GM19324 (cell line): ENCODE measurements around the gene EVL.

Source experiments
- ATAC-seq: cut with Tn5 transposase; IDR thresholded peaks from one replicate; pipeline ENCODE4 v1.9.1; 2021; ENCODE audit warnings: mild to moderate bottlenecking, moderate library complexity; ENCODE audit not compliant: unreplicated experiment, low FRiP score

Gene EVL

GRCh38 chr14:100122481-100123223 is 57.4 kb downstream of the EVL start:
- no peak for ATAC-seq

- no peak for ATAC-seq
Observed at GRCh38 chr14:100123618-100124017, 58.4 kb downstream of the EVL start.

DNA sequence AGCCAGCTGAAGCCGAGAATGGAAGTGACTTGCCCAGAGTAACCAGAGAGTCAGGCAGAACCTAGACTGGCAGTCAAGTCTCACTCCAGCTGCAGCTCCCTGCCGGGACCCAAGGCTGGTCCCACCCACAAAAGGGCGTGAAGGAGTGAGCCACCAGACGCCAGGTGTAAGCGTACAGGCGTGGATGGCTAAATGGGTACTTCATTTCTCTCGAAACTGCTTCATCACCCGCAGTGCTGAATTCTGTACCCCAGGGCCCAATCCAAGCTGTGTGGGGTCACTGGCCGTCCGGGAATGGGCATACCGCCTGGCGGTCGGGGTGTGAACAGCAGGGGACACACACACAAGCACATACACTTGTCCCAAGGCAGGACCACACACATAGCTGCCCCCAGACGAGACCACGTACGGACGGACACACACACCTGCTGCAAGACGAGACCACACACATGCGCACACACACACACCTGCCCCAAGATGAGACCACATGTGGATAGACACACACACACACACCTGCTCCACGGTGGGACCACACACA is 59.4 kb downstream of the EVL start:
- no peak for ATAC-seq

DNA sequence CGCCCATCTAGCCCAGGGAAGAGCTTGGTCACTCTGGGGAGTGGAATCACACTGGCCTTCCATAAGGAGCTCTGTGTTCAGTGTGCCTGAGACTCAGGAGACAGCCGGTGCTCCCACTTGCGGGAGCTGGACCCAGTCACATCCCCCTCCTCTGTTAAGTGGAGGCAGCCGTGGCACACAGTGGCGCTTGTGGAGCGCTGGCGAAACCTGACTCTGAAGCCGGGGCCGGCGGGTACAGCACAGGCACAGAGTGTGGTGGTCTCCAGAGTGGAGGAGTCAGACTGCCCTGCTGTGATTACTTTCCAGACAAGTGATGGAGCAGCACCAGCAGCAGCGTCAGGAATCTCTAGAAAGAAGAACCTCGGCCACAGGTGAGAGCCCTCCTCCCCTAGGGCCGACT is 61.2 kb downstream of the EVL start:
- no peak for ATAC-seq

- no peak for ATAC-seq
Observed at GRCh38 chr14:100127853-100128455, 62.7 kb downstream of the EVL start.

DNA sequence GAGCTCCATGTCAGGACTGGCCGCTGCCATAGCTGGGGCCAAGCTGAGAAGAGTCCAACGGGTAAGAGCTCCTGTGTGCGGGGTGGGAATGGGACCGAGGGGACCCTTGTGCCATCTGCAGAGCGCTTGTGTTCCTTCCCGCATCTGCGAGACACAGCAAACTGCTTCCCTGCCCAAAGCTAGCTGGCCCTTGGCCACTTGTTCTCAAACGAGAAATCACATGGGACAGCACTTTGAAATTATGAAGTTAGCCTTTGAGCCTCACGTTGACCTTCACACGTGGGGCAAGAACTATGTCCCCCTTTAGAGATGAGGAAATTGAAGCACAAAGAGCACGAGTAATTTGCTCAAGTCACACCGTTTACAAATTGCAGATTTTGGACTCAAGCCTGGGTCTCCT is 63.5 kb downstream of the EVL start:
- no peak for ATAC-seq

DNA sequence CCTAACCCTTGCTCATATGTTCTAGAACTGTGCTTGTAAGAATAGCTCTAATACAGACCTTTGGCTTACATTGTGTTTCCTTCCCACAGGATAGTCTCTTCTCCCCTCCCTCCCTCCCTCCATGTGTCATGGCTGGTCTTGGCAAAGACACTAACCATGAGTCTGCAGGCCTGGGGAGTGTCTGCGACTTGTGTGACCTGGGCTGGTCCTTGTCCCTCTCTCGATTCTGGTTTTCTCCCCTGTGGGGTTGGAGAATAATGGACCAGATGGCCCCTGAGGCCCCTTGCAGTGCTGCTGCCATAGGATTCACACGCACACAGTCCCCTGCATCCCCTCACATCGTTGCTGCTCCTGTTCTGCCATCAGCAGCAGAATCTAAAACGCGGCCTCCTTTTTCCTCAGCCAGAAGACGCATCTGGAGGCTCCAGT is 64.0 kb downstream of the EVL start:
- ATAC-seq: no peak

GRCh38 chr14:100130521-100130920 is 65.3 kb downstream of the EVL start:
- no peak for ATAC-seq

DNA sequence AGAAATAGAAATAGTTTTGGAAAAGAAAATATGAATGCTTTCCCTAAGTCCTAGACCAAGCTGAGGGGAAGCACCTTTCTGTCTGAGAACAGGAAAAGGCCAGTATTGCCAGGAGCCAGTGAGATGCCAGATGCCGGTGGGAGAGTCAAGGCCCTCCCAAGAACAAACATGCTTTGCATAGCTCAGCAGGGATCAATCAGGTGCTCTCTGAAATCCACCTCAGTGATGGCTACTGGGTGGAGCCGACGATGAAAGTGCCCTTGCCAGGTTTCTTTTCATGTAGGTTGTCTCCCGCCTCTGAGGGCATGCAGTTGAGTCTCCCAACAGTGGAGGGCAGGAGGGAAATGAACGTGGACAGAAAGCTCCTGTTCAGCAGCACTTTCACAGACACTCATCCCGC is 66.0 kb downstream of the EVL start:
- ATAC-seq: no peak

DNA sequence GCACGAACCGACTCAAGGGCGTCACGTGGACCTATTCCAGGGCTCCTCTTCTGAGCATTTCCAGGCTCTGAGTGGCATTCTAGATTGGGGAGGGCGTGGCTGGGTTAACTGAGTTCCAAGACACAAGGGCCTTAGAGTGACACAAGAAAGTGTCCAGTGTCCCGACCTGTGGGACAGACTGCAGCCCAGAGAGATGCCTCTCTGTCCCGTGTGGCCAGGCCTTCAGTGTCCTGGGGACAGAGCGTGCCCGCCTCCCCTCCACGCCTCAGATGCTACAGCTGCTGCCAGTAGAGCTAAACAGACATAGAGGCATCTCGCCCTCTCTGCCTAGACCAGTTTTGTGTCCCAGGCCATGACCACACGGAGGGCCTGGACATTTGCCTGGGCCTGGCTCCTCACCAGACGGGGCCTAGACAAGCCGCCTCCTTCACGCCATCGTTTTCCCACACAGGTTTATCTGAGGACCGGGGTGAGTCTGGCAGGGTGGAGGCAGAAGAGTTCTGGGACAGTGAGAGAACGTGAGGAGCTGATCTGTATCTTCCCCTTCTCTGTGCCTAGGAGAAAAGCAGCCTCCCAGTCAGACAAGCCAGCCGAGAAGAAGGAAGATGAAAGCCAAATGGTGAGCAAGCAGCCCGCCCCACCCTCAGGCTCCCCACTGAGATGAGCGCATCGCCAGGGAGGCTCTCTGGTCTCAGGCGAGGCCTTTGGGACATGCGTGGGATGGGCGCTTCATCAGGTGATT is 67.1 kb downstream of the EVL start:
- no peak for ATAC-seq

DNA sequence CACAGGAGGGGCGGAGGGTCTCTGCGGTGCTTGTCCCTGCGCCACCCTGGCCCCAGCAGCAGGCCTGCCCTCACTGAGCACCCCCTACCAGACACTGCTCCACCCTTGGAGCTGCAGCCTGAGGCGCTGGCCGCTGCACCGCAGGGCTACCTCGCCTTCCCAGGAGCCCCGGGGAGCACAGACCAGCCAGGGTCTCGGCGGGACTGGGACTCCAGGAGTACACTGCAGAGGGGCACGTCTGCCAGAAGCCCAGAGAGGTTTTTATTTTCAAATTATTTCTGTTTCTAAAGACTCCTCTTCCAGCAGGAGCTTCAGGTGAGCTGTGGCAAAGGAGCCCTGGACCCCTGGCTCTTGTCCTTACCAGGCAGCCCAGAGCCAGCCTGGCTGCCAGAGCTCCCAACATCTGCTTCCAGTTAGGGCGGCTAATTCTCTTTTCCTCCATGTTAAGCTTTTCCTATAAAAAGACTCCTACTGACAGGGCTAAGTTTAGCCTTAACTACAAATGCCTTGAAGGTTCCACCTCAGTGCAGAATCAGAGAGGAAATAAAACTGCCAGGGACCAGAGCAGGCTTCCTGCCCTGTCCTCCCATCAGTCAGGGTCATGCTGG is 67.8 kb downstream of the EVL start:
- no peak for ATAC-seq

DNA sequence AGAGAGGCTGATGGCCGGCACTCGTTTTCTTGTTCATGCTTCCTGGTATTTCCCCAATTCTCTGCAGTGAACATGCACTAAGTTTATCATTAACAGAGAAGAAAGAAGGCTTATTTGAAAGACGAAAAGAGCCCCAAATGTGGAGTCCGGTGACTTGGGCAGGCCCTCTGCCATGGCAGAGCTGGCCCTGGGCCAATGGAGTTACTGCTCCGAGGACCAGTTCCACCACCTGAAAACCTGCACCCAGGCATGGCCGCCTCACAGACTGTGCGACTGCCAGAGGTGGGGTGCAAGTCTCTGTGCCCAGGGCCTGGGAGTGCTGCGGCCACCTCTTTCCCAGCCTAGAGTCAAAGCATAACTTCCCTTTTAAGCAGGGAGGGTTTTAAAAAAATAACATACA is 69.4 kb downstream of the EVL start:
- ATAC-seq: no peak

DNA sequence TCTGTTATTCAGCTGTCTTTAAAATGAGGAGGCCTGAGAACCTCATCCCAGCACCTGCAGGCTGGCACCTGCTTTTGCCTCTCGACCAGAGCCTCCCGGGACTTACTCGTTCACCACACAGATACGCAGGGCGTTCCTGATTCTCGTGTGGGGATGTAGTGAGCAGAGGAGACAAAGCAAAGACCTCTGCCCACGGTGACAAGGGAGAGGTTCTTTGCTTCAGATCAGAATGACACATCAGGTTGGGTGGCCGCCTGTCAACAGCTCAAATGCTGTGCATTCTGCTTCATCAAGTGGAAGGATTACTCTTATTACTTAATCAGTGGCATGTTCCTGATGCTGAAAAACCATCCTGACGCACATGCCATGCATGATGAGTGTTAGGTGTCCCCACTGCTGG is 69.9 kb downstream of the EVL start:
- no peak for ATAC-seq

- ATAC-seq: no peak
Observed at GRCh38 chr14:100135784-100136183, 70.6 kb downstream of the EVL start.

- ATAC-seq: no peak
Observed at GRCh38 chr14:100137173-100137572, 72.0 kb downstream of the EVL start.

- ATAC-seq: no peak
Observed at GRCh38 chr14:100138082-100138787, 73.0 kb downstream of the EVL start.

- ATAC-seq: no peak
Observed at GRCh38 chr14:100138955-100139354, 73.7 kb downstream of the EVL start.

DNA sequence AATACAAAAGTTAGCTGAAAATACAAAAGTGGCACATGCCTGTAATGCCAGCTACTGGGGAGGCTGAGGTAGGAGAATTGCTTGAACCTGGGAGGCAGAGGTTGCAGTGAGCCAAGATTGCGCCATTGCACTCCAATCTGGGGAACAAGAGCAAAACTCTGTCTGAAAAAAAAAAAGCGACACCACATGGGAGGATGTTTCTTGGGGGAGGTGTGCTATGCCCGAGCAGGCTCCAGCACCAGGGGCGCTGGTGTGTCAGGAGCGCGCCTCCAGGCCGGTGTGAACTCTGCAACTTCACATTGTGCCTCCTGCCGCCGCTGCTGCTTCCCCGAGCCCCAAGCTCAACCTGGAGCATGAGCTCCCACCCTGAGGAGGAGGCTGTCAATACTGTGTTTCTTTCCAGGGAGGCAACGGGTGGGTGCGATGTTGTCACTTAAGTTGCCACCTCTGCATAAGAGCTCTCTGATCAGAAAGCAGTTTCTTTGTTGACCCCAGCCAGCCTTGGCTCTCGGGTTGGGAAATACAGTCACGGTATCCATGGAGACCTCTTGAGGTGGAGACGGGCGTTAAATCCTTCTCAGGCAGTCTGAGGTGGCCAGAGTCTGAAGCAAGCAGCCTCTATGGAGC is 75.3 kb downstream of the EVL start:
- ATAC-seq: no peak

DNA sequence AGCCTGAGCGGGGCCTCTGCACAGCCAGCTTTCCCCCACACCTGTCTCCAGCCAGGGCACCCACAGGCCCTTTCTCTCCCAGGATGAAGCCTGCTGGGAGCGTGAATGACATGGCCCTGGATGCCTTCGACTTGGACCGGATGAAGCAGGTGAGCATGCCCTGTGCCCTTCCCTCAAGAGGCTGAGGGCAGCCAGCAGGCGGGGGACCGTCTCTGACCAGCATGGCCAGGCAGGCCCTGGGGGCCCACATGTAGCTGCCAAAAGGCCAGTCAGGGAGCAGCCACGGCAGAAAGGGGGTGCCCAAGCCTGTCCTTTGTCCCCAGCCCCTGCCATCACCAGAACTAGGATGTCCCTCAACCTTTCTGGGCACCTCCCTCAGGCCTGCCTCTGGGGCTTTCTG is 75.9 kb downstream of the EVL start:
- ATAC-seq: no peak
